HEK293T (cell line): ENCODE data around the gene MMP17.

Experiments used
- BHLHE40 ChIP-seq: fragments of 450-650 bp; IDR thresholded peaks from 2 replicates; pipeline ENCODE4 v1.6.1; 2016; ENCODE audit warnings: mild to moderate bottlenecking, moderate library complexity, borderline replicate concordance
- CTBP1 ChIP-seq: fragments of 450-650 bp; IDR thresholded peaks from 2 replicates; pipeline ENCODE4 v1.6.1; 2016; ENCODE audit warnings: borderline replicate concordance
- ELF4 ChIP-seq: fragments of 450-650 bp; IDR thresholded peaks from 2 replicates; pipeline ENCODE4 v1.6.1; 2017; ENCODE audit warnings: antibody characterized with exemption
- FOXA1 ChIP-seq: fragments of 450-650 bp; IDR thresholded peaks from 2 replicates; pipeline ENCODE4 v1.6.1; 2016; ENCODE audit warnings: mild to moderate bottlenecking
- FOXK2 ChIP-seq: fragments of 450-650 bp; IDR thresholded peaks from 2 replicates; pipeline ENCODE4 v1.6.1; 2016; ENCODE audit warnings: mild to moderate bottlenecking
- FOXM1 ChIP-seq: fragments of 450-650 bp; IDR thresholded peaks from 2 replicates; pipeline ENCODE4 v1.6.1; 2017; ENCODE audit warnings: mild to moderate bottlenecking, borderline replicate concordance
- HDGF ChIP-seq: fragments of 450-650 bp; IDR thresholded peaks from 2 replicates; pipeline ENCODE4 v1.6.1; 2017; ENCODE audit warnings: antibody characterized with exemption, borderline replicate concordance
- LEF1 ChIP-seq: fragments of 450-650 bp; IDR thresholded peaks from 2 replicates; pipeline ENCODE4 v1.6.1; 2017; ENCODE audit warnings: mild to moderate bottlenecking, borderline replicate concordance
- SP1 ChIP-seq: fragments of 450-650 bp; IDR thresholded peaks from 2 replicates; pipeline ENCODE4 v1.6.1; 2017
- SUZ12 ChIP-seq: fragments of 450-650 bp; IDR thresholded peaks from 2 replicates; pipeline ENCODE4 v1.6.1; 2016; ENCODE audit warnings: mild to moderate bottlenecking
- TARDBP ChIP-seq: fragments of 450-650 bp; IDR thresholded peaks from 2 replicates; pipeline ENCODE4 v1.6.1; 2016

DNA sequence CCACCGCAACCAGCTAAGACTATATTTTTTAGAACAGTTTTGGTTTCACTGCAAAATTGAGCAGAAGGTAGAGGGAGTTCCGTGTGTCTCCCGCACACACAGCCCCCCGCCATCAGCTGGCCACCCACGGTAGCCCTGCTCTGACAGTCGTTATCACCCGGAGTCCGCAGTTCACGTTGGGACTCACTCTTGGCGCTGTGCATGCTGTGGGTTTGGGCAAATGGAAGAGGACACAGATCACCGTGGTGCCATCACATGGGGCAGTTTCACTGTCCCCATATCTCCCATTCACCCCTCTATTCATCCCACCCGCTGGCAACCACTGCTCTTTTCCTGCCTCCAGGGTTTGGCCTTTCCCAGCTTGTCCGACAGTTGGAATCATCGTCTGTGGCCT lies 34.4 kb downstream of the MMP17 start:
- TF ChIP-seq CTBP1 (no peak), ELF4 (no peak), TARDBP (no peak), FOXK2 (no peak), SUZ12 (no peak), SP1 (no peak), FOXM1 (no peak), LEF1 (no peak), BHLHE40 (no peak), FOXA1 (no peak), HDGF (no peak)
